Fibroblast of the aortic adventitia (primary cell): ENCODE data around the gene SNAPIN. TPM values are rescaled to one million over a fixed set of nuclear protein-coding genes. Genes with fewer than 3 reads are reported as not detected.

Experiments used
- DNase-seq: peaks from one replicate; pipeline ENCODE4 v3.0.0-alpha.2; 2010; ENCODE audit warnings: low read depth
- H3K4me3 ChIP-seq: 2 replicates; pipeline ENCODE4 v1.5.1; 2011; ENCODE audit warnings: low read depth, mild to moderate bottlenecking, control low read depth, low read length, moderate library complexity
- CTCF ChIP-seq: IDR thresholded peaks from 2 replicates; pipeline ENCODE4 v1.5.1; 2011; ENCODE audit warnings: mild to moderate bottlenecking, low read length, control low read depth, inconsistent platforms; ENCODE audit not compliant: insufficient read depth
- total RNA-seq: library from RNA; depleted of rRNA; stranded (reverse); fragments of >200 nt; gene quantifications from 2 replicates; pipeline ENCODE4 v1.2.3, GENCODE V29; 2012; ENCODE audit warnings: low replicate concordance

SNAPIN gene
- total RNA-seq, 1 donor = 68.8 TPM

GRCh38 chr1:153673511-153673910 lies 15.0 kb downstream of the SNAPIN start:
- TF ChIP-seq CTCF = no peak
- H3K4me3 ChIP-seq = no peak overlapping the region

GRCh38 chr1:153677718-153678518 lies 19.4 kb downstream of the SNAPIN start:
- peak overlapping the region; percentile 50 for H3K4me3 ChIP-seq
- peak; percentile 97 for TF ChIP-seq CTCF
- DNase-seq = peak; percentile 63

More at GRCh38 chr1:153673511-153673910, 15.0 kb downstream of the SNAPIN start:
- no peak for DNase-seq

GRCh38 chr1:153678519-153679336 lies 20.2 kb downstream of the SNAPIN start, which contains the start of gene NPR1:
Gene NPR1, plus strand, starts transcription at chr1:153678688. Its CDS starts 421 bp downstream, at chr1:153679109.
- TF ChIP-seq CTCF = no peak
- DNase-seq = peak; percentile 61
- peak within 1 kb of the TSS; percentile 50 for H3K4me3 ChIP-seq

- DNase-seq = no peak
- peak; percentile 10 for TF ChIP-seq CTCF
- peak overlapping the region; percentile 50 for H3K4me3 ChIP-seq
Measured at GRCh38 chr1:153679337-153680119, 21.0 kb downstream of the SNAPIN start.

- H3K4me3 ChIP-seq = peak overlapping the region; percentile 50
- TF ChIP-seq CTCF = no peak
- no peak for DNase-seq
Measured at GRCh38 chr1:153680120-153680403, 21.6 kb downstream of the SNAPIN start.

GRCh38 chr1:153682730-153683129 lies 24.2 kb downstream of the SNAPIN start:
- TF ChIP-seq CTCF = no peak
- no peak overlapping the region for H3K4me3 ChIP-seq
- DNase-seq = no peak
